ENCODE measurements around the gene DYDC2.

DNA sequence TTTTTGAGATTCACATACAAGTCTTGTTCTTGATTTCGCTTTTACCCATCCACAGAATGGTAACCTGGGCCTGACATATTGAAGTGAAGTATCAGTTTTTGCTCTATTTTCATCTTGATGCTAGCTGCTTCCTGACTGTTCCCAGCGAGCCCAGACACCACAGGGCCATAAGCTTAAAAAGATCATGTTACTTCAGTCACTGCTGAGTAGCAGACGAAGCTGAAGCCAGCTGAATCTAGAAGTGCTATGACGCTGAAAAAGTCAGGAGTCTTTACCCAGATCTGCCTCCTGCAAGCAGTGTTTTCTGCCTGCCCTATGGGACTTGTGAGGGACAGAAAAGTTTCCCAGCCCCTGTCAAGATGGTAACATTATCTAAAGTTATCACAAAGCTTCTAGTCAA, 49.0 kb downstream of the DYDC2 start:
- TF ChIP-seq ZC3H10 (CRISPR knock-in tag; IDR thresholded peaks at IDR 0.05) (no peak), ARNTL (CRISPR knock-in tag; IDR thresholded peaks at IDR 0.05; ENCODE audit: borderline replicate concordance, low read depth) (no peak), BACH2 (CRISPR knock-in tag; IDR thresholded peaks at IDR 0.05; ENCODE audit: borderline replicate concordance) (no peak), ZFP30 (CRISPR knock-in tag; IDR thresholded peaks at IDR 0.05) (no peak), ZFP3 (CRISPR knock-in tag; IDR thresholded peaks at IDR 0.05) (no peak)
